ENCODE data around the gene MYO1D.

Gene MYO1D

GRCh38 chr17:32877164-32877764 is 340 bp upstream of the MYO1D start:
- Histone ChIP-seq H3K36me3 (replicated peaks) (no peaks in the 10 kb centered on the region), H3K27me3 (replicated peaks) (no peaks in the 10 kb centered on the region), H3K27ac (no peak overlapping the region), H3K4me3 (ENCODE audit: low read depth, low read length) (peak overlapping the region; percentile 68)
- peak; percentile 81 for TF ChIP-seq CTCF (IDR thresholded peaks at IDR 0.05; ENCODE audit: low read depth, low read length, missing control alignments)
- in situ Hi-C loops (cut with HindIII; ENCODE audit: low pct_ligation_motif_present, low sequenced_read_pairs), result no loop called here
- DNase-seq, result peak; percentile 73

GRCh38 chr17:32875923-32876416 is 954 bp downstream of the MYO1D start:
- H3K4me3 ChIP-seq (ENCODE audit: low read depth, low read length), result peak overlapping the region; percentile 68
- H3K27ac ChIP-seq, result no peak overlapping the region
- no peak for TF ChIP-seq CTCF (IDR thresholded peaks at IDR 0.05; ENCODE audit: low read depth, low read length, missing control alignments)
- H3K27me3 ChIP-seq (replicated peaks), result no peaks in the 10 kb centered on the region
- in situ Hi-C loops (cut with HindIII; ENCODE audit: low pct_ligation_motif_present, low sequenced_read_pairs), result no loop called here
- peak; percentile 47 for DNase-seq
- no peaks in the 10 kb centered on the region for H3K36me3 ChIP-seq (replicated peaks)

- no peaks in the 10 kb centered on the region for H3K27me3 ChIP-seq (replicated peaks)
- in situ Hi-C loops (cut with HindIII; ENCODE audit: low pct_ligation_motif_present, low sequenced_read_pairs), result no loop called here
- no peak for DNase-seq
- H3K4me3 ChIP-seq (ENCODE audit: low read depth, low read length), result peak overlapping the region; percentile 68
- no peaks in the 10 kb centered on the region for H3K36me3 ChIP-seq (replicated peaks)
- no peak for TF ChIP-seq CTCF (IDR thresholded peaks at IDR 0.05; ENCODE audit: low read depth, low read length, missing control alignments)
- no peak overlapping the region for H3K27ac ChIP-seq
Measured at GRCh38 chr17:32875230-32875917, 1.6 kb downstream of the MYO1D start.

GRCh38 chr17:32873114-32873513 is 3.8 kb downstream of the MYO1D start:
- Histone ChIP-seq H3K4me3 (ENCODE audit: low read depth, low read length) (no peak overlapping the region), H3K27me3 (replicated peaks) (no peaks in the 10 kb centered on the region), H3K36me3 (replicated peaks) (no peaks in the 10 kb centered on the region), H3K27ac (no peak overlapping the region)
- no peak for DNase-seq
- in situ Hi-C loops (cut with HindIII; ENCODE audit: low pct_ligation_motif_present, low sequenced_read_pairs), result no loop called here
- no peak for TF ChIP-seq CTCF (IDR thresholded peaks at IDR 0.05; ENCODE audit: low read depth, low read length, missing control alignments)

- no peak overlapping the region for H3K27ac ChIP-seq
- no peak for TF ChIP-seq CTCF (IDR thresholded peaks at IDR 0.05; ENCODE audit: low read depth, low read length, missing control alignments)
- no peak overlapping the region for H3K4me3 ChIP-seq (ENCODE audit: low read depth, low read length)
- no peak for DNase-seq
- no peaks in the 10 kb centered on the region for H3K36me3 ChIP-seq (replicated peaks)
- in situ Hi-C loops (cut with HindIII; ENCODE audit: low pct_ligation_motif_present, low sequenced_read_pairs), result no loop called here
- H3K27me3 ChIP-seq (replicated peaks), result no peaks in the 10 kb centered on the region
Measured at GRCh38 chr17:32871746-32872145, 5.2 kb downstream of the MYO1D start.

Measured in brain microvascular endothelial cell (primary cell).